Right ventricle myocardium inferior (tissue), 1 donor: ENCODE data around the gene ZNF616. TPM values are rescaled to one million over a fixed set of nuclear protein-coding genes. Genes with fewer than 3 reads are reported as not detected.

Experiments
- ATAC-seq: fragments of 200-7000 bp; cut with Tn5 transposase; one replicate; pipeline ENCODE4 v1.9.1; 2020; ENCODE audit warnings: mild to moderate bottlenecking, moderate library complexity
- DNase-seq: peaks from one replicate; pipeline ENCODE4 v3.0.0; 2021; ENCODE audit errors: missing footprints
- intact Hi-C: fragments of 100-400 bp; cut with DNase I; formaldehyde crosslinking; loops from one replicate; pipeline ENCODE4 v1.11.0; 2022
- long read RNA-seq: library from polyadenylated mRNA; unstranded; transcript quantifications from one replicate; pipeline ENCODE4 v2.0.0, GENCODE V29; 2021
- total RNA-seq: library from RNA; stranded (reverse); fragmentation: NEBNext Ultra II Directional; extraction: Animal tissue kit (Norgen Biotek cat#: 25700); gene quantifications from one replicate; pipeline ENCODE4 v1.2.1, GENCODE V29; 2021
- donor health status: DM: no; HTN: yes; CAD: no; lungs with severe emphysema.

ZNF616 gene
- 5.2 TPM for total RNA-seq
- long read RNA-seq, full-length matches to known transcripts: 1 of 1 reads
- long read RNA-seq, partial matches to known transcripts: 0 of 1 reads
- long read RNA-seq, other reads (novel, unspliced or antisense): 0 of 1 reads

DNA sequence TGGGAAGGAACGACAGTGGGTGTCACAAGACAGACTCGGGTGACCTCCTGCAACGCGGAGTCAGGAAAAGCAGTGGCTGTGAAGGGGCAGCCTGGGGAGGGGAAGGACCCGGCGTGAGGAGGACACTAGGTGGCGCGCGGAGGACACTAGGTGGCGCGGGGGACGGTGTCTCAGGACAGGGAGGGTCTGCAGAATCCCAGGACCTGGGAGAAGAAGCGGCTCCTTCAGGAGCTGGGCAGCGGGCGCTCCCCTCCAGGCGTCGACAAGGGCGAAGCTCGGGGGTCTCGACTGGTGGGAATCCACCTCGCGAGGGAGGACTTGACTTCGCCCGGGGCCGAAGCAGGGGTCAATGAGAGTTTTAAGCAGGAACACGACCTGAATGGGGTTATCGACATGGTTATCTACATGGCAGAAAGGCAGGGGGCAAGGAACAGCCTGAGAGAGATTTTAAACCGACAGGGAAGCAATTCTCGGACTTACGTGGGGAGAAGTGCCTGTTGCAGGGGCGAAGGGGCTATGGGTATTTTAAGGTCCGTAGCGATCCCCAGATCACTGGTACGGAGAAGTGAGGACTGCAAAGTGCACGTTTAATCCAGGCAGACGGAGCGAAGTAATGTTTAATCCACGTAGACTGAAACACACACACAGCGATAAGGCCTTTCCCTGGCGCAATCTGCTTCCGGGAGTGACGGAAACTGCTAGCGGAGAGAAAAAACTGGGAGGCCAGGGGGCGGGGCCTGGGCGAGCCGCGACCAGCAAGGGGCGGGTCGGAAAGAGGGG is at the start of gene ZNF616:
ZNF616 (minus strand) TSS at position 687 of the 780 bp plus-strand sequence. CDS start 9,426 bp downstream, outside the sequence.
- peak; percentile 97 for ATAC-seq
- intact Hi-C loops: loop anchor here (1.0 to 2.0 kb wide), 3 partner anchors 31 to 98 kb away; partner anchors contain the start of gene ZNF836
- peak; percentile 97 for DNase-seq

DNA sequence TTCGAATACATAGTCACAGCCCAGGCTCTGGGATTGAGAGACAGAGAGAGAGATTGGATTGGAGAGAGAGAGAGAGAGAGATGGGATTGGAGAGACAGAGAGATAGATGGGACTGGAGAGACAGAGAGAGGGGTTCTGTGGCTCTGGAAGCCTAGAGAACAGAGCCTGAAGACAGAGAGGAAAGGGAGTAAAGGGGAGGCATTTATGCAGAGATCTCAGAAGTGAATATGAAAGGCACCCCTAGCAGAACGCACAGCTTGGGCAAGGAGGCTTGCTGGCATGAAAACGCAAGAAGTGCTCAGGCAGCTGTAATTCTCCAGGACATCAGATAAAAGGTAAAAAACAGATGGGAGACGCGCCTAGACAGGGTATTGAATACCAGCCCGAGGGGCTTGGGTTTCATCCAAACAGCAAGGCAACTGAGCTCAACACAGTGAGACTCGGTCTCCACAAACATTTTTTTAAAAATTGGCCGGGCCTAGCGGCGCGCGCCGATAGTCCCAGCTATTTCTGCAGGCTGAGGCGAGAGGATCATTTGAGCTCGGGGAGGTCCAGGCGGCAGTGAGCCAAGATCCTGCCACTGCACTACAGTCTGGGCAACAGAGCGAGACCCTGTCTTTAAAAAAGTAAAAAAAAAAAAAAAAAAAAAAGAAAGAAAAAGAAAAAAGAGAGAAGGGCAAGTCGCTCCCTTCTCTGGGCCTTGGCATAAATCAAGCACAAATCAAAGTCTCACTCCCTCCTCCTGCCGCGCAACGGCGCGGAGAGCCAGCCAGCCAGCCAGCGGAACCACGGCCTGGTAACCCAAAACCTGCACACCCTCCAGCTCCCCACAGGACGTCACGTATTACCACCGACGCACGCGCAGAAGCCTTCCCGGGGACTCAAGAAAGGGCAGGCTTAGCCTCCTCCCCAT is 49.3 kb upstream of the ZNF616 start:
- ATAC-seq: peak; percentile 15
- intact Hi-C loops: loop anchor here (1.0 kb wide), 2 partner anchors 18 to 50 kb away; partner anchors contain the start of genes ZNF616 and ZNF836
- peak; percentile 100 for DNase-seq

DNA sequence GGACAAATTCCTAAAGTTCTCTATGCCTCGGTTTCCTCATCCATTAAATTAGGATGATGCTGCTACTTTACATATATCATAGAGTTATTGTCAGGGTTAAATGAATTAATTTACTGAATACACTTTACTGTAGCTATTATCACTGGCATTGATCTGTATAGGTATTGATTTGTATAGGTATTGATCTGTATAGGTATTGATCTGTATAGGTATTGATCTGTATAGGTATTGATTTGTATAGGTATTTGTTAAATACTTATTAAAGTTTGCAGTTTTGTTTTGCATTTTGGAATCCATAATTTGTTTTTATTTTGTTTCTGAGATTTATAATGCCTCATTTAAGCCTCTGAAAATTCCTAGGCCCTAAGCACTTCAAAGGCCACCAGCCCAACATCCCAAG is 47.7 kb upstream of the ZNF616 start:
- intact Hi-C loops: no loop called here
- no peak for DNase-seq
- ATAC-seq: no peak

DNA sequence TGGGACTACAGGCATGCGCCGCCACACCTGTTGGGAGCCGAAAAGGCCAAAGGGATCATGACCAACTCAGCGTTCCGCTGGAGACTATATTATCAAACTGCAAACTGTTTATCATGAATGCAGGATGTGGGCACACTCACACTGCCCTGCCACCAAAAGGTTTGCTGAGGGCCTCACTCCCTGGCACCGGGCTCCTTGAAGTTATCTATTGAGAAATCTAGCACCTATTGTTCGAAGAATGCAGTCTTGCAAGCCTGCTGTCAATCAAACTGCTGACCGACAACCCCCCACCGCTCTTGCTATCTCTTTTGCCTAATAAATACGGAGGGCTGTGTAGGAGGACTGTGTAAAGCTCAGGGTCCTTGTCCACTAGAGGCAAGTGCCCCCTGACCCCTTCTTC is 36.8 kb upstream of the ZNF616 start:
- DNase-seq (no peak), ATAC-seq (no peak)
- intact Hi-C loops: no loop called here

DNA sequence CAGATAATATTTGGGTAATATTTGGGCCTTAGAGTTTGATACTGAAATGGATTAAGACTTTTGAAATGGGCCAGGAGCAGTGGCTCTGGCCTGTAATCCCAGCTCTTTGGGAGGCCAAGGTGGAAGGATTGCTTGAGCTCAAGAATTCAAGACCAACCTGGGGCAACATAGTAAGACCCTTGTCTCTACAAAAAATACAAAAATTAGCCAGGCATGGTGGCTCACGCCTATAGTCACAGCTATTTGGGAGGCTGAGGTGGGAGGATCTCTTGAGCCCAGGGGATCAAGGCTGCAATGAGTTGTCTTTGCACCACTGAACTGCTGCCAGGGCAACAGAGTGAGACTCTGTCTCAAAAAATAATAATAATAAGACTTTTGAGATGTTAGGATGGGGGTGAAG is 32.6 kb upstream of the ZNF616 start:
- no peak for DNase-seq

DNA sequence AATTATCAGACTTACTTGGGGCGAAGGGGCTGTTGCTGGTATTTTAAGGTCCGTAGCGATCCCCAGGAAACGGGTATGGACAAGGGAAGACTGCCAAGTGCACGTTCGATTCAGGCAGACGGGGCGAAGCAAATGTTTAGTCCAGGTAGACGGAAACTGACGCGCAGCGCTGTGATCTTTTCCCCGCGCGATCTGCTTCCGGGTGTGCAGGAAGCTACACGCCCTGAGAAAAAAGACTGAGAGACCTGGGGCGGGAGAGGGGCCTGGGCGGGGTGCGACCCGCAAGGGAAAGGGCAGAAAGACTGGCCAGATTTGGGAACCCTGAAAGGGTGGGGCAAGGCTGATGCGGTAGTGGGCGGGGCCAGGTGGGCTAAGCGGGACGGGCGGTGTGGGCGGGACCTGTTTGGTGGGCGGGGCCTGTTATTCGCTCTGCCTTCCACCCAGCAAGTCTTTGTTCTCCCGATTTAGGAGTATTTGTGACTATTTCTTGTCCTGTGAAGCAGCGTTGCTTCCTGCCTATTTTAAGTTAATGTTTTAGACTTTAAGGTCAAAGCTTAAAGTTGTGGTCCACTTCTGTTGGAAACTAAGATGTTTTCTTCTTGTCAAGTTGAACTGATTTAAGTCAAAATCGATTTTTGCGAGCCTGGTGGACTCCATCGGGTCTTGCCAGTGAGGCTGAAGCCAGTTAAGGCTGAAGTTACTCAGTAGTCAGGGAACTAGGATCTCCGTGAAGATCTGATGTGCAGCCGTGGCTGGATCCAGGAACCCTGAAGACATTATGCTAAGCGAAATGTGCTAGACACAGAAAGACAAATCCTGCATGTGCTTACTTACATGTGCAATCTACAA is 31.8 kb upstream of the ZNF616 start, which contains the start of gene ZNF836:
ZNF836 (minus strand) TSS at position 301 of the 849 bp plus-strand sequence. CDS start 3,549 bp downstream, outside the sequence.
- intact Hi-C loops: loop anchor here (1.0 to 2.0 kb wide), 2 partner anchors 18 to 33 kb away; partner anchors contain the start of gene ZNF616
- peak; percentile 98 for ATAC-seq

More for the DNA sequence above, 32.6 kb upstream of the ZNF616 start:
- ATAC-seq: no peak
- intact Hi-C loops: no loop called here

DNA sequence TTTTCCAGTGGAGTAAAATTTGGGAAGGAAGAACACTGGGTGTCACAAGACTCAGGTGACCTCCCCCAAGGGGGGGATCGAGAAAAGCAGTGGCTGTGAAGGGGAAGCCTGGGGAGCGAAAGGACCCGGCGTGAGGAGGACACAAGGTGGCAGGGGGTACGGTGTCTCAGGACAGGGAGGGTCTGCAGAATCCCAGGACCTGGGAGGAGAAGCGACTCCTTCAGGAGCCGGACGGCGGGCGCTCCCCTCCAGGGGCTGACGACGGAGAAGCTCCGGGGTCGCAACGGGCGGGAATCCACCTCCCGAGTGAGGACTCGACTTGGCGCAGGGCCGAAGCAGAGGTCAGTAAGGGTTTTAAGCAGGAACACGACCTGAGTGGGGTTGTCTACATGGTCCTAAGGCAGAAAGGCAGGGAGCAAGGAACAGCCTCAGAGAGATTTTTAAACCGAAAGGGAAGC is 31.2 kb upstream of the ZNF616 start:
- DNase-seq (peak; percentile 74), ATAC-seq (peak; percentile 39)
- intact Hi-C loops: loop anchor here (1.0 to 2.0 kb wide), 2 partner anchors 18 to 32 kb away; partner anchors contain the start of gene ZNF616

More for the DNA sequence above, 31.8 kb upstream of the ZNF616 start, which contains the start of gene ZNF836:
- peak; percentile 94 for DNase-seq

DNA sequence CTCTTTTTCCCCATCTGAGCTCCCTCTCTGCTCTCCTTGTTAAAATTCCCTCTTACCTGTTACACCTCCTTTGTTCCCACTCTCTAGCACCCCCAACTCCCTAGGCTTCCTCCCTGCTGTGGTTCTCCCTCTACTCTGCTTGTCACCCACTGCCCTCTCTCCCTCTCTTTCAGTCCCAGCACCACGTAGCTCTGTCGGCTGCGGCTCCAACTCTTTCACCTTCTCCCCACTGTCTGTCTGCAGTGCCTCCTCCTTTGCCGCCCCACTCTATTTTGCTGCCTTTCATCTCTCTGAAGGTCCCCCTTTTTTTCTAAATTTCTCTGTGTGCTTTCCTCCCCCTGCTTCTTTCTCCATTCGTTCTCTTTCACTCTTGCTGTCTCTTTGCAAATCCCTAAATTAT is 30.6 kb upstream of the ZNF616 start:
- intact Hi-C loops: loop anchor here (2.0 kb wide), 1 partner anchor 32 kb away; the partner anchor contains the start of gene ZNF616
- ATAC-seq (no peak), DNase-seq (no peak)

DNA sequence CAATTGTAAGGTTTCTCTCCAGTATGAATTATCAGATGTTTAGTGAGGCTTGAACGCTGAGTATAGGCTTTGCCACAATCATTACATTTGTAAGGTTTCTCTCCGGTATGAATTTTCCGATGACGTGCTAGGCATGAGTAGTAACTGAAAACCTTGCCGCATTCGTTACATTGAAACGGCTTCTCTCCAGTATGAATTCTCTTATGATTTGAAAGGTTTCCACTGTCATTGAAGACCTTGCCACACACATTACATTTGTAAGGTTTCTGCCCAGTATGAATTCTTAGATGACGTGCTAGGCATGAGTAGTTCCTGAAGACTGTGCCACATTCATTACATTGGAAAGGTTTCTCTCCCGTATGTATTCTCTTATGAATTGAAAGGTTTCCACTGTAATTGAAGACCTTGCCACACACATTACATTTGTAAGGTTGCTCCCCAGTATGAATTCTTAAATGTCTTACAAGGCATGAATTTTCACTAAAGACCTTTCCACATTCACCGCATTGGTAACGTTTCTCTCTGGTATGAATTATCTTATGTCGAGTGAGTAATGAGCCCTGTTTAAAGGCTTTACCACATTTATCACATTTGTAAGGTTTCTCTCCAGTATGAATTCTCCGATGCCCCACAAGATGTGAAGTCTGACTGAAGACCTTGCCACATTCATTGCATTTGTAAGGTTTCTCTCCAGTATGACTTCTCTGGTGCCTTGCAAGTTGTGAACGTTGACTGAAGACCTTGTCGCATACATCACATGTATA is 16.0 kb upstream of the ZNF616 start:
- intact Hi-C loops: no loop called here
- ATAC-seq: no peak
- no peak for DNase-seq

DNA sequence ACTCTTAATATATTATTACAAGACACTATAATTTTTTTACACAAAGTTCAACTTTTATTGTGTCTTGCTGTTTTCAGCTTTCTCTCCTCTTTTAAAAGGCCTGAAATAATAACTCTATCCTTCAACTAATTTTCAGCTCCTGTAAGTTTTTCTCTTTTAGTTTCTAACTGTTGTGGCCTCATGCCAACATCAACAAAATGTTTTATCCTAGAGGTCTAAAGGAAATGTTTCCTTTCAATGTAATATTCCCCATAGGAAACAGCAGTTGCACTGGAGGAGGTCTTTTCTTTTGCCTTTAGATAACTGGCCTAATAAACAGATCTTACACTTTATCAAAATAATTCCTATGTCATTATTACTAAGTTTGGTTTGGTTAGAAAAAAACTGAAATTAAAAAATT is 8.5 kb upstream of the ZNF616 start:
- ATAC-seq: no peak
- intact Hi-C loops: no loop called here
- DNase-seq: no peak

DNA sequence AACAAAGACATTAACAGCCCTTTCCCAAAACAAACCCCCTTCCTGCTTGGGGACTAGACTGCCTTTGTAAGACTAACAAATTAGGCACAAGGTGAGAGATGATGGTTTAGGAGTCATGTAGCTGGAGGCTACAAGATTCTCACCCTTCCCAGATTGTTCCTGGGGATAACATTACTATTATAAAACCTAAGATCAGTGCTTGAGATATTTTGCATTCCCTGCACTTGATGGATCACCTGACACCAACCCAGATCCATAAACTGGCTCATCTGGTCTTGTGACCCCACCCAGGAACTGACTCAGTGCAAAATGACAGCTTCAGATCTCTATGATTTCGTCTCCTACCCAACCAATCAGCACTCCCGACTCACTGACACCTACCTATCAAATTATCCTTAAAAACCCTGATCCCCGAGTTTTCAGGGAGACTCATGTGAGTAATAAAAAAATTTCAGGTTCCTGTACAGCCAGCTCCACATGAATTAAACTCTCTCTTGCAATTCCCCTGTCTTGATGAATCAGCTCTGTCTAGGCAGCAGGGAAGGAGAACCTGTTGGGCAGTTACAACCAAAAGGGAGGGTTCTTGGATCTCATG is 2.4 kb upstream of the ZNF616 start:
- intact Hi-C loops: no loop called here
- ATAC-seq (no peak), DNase-seq (no peak)

DNA sequence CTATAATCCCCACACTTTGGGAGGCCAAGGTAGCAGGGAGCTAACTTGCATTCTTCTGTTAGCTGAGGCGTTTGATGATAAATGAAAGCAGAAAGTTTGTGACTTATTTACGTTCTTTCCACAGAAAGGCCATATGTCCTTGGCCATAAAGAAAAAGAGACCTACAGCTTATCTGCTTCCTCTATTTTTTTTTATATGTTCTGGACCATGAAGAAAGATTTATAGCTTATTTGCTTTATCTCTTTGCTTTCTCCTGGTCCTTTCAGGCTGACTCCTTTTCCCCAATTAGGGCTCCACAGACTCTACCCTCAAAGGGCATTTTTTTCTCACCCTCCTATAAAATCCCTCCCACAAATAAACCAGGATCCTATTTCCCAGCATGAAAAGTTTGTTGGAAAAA is 1.5 kb upstream of the ZNF616 start:
- intact Hi-C loops: no loop called here
- ATAC-seq (no peak), DNase-seq (no peak)

DNA sequence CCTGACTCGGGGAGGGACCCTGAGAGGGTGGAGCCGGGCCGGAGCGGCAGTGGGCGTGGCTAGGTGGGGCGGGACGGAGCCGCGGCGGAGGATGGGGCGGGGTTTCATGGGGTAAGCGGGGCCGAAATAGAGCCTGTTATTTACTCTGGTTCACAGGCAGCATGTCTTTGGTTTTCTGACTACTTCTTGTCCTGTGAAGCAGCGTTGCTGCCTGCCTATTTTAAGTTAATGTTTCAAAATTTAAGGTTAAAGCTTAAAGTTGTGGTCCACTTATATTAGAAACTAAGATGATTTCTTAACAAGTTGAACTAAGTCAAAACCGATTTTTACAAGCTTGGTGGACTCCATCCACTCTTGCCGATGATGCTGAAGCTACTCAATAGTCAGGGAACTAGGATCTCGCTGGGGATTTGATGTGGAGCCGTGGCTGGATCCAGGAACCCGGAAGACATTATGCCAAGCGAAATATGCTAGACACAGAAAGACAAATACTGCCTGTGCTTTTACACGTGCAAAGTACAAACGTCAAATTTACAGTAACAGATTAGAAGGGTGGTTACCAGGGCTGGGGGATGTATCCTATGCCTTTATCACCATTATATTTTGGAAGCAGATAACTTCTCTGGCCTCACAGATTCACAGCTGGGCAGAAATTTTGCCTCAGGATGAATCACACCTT is 433 bp upstream of the ZNF616 start:
- DNase-seq (no peak), ATAC-seq (peak; percentile 100)
- intact Hi-C loops: no loop called here

DNA sequence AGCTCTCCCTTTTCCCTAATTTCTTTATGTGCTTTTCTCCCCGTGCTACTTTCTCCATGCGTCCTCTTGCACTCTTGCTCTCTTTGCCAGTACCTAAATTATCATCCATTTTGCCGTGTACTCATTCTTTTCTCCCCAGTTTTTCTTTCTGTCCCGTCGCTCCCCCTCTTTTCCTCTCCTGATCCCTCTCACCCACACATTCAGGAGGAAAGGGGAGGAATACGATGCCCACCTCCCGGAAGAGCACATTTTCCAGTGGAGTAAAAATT is 821 bp downstream of the ZNF616 start:
- no peak for DNase-seq
- intact Hi-C loops: loop anchor here (1.0 to 2.0 kb wide), 3 partner anchors 32 to 98 kb away; partner anchors contain the start of gene ZNF836
- no peak for ATAC-seq

DNA sequence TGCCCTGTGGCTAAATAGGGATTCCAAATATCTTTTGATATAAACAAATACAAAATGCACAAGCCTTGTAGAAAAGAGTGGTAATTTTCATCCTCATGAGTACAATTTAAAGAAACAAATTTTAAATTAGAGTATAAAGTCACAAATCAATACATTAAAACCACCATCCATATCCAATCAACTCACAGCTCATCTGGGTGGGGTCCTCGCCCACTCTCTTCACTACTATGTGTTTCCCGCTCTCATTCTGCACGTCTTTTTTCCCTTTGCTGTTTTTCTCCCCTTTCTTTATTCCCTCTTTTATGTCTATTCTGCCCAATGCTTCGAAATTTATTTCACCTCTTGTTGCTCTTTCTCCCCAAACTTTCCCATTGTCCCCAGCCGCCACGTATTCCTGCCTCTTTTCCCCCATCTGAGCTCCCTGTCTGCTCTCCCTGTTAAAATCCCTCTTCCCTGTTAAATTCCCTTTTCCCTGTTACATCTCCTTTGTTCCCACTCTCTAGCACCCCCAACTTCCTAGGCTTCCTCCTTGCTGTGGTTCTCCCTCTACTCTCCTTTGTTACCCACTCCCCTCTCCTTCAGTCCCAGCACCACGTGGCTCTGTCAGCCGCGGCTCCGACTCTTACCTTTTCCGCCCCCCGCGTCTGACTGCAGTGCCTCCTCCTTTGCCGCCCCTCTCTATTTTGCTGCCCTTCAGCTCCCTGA is 1.3 kb downstream of the ZNF616 start:
- DNase-seq (no peak), ATAC-seq (no peak)
- intact Hi-C loops: loop anchor here (2.0 kb wide), 1 partner anchor 32 kb away; the partner anchor contains the start of gene ZNF836

DNA sequence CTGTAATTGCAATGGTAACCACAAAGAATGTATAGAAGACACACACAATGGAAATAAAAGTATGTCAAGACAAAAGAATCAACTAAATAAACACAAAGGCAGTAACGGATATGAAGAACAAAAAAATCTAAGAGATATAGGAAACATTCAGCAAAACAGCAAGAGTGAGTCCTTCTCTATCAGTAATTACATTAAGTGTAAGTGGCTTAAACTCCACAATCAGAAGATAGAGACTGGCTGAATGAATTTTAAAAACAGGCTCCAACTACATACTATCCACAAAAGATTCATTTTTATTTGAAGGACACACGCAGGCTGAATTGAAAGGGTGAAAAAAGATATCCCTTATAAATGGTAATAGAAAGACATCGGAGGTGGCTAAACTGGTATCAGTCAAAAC is 19.5 kb downstream of the ZNF616 start:
- intact Hi-C loops: no loop called here
- no peak for ATAC-seq
- DNase-seq: no peak
